Activated CD4-positive, alpha-beta T cell treated with anti-CD3 and anti-CD28 coated beads for 4 hours (primary cell): Measurements from ENCODE around the gene CT45A9.
"Not testable (repeated sequence)": the region's sequence is repeated elsewhere in the genome, so short reads cannot be mapped to it uniquely, and the experiment has no call there.

ENCODE experiments used
- DNase-seq, 2 donors: peaks; one replicate each; pipeline ENCODE4 v3.0.0-alpha.2; 2020

The CT45A9 gene, protein sequence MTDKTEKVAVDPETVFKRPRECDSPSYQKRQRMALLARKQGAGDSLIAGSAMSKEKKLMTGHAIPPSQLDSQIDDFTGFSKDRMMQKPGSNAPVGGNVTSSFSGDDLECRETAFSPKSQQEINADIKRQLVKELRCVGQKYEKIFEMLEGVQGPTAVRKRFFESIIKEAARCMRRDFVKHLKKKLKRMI

DNA sequence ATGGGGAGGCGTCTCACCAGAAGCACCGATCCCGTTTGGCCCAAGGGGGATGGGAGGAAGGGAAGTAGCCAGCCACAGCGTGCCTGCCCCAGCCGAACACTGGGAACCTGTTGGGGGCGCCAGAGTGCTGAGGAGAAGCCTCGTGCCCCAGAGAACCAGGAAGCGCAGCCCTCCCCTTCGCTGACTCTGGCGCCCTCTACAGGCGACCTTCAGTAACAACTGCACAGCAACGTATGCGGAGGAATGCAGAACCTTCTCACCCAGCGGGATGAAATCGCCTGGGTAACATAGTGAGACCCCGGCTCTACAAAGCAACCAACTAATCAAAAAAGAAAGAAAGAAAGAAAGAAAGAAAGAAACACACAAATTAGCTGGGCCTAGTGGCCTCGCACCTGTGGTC is at the start of gene CT45A9:
Gene CT45A9, minus strand, starts transcription at position 101 of the 400 bp plus-strand sequence. CDS start 3,751 bp downstream, outside the sequence.
- not testable (repeated sequence) for DNase-seq

DNA sequence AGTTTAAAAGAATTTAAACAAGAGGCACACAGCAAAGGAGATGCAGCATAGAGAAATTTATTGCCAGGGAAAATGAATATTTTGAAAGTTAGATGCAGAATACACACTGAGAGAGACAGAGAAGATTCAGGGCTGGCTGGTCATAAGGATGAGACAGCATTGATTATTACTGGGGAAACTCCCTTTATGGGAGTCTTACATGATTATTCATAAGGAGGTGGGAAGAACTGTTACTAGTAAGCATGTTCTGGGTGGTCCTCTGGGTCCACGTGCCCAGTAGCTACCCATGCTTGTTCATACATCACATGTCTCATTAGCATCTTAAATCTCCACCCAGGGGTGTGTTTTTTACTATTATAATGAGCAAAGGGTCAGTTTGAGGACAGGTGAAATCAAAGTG is 48.9 kb upstream of the CT45A9 start:
- not testable (repeated sequence) for DNase-seq

DNA sequence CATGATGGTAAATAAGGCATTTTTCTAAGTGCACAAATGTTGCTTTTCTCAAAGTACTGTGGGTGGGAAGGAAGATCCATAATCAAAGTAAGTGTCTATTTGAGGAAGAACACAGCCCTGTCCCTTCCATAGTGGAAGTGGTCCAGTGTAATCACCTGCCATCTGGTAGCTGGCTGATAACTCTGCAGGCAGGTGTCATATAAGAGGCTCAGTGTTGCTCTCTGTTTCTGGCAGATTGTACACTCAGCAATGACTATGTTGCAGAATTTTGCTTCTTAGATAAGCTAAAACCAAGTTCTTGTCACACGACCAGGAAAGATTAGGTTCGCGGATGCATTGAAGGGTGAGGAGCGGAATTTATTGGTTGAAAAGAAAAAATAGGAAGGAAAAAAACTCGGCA is 42.8 kb upstream of the CT45A9 start:
- no peak for DNase-seq

DNA sequence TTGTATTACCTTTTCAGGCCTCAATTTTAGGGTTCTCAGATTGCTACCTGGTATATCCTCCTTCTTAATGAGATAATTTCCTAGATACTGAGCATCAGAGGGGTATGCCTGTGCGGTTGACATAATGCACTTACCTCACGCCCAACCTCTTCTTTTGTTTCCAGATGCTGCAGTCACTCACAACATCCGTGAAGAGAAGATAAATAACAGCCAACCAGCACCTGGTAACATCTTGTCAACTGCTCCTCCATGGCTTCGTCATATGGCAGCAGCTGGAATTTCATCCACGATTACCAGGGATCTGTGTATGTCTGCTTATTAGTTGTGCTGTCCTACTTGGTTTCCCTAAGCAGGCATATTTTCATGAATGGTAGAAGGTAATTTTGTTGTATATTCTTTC is 38.6 kb upstream of the CT45A9 start:
- DNase-seq: no peak

DNA sequence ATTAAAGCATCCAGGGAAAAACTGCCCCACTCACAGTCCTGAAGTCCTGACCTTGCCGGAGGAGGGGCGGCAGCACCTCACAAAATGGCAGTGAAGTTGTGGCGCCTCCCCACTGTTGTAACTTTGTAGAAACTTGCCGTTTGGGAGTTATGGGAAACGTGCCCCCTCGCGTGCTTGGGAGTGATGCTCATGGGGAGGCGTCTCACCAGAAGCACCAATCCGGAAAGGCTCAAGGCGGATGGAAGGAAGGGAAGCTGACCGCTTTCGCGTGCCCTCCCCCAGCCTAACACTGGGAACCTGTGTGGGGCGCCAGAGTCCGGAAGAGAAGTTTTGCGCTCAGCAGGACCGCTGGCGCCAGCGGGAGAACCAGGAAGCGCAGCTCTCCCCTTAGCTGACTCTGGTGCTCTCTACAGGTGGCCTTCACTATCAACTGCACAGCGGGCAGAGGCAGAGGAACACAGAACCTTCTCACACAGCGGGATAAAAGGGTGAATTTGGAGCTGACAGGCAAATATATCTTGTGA is 21.7 kb upstream of the CT45A9 start, which contains the start of the genes CT45A10 and SAGE1:
Gene CT45A10, minus strand, starts transcription at position 151 of the 524 bp plus-strand sequence. CDS start 8,100 bp downstream, outside the sequence.
Gene SAGE1, plus strand, starts transcription at position 423 of the 524 bp plus-strand sequence. CDS start 2,527 bp downstream, outside the sequence.
- no peak for DNase-seq

DNA sequence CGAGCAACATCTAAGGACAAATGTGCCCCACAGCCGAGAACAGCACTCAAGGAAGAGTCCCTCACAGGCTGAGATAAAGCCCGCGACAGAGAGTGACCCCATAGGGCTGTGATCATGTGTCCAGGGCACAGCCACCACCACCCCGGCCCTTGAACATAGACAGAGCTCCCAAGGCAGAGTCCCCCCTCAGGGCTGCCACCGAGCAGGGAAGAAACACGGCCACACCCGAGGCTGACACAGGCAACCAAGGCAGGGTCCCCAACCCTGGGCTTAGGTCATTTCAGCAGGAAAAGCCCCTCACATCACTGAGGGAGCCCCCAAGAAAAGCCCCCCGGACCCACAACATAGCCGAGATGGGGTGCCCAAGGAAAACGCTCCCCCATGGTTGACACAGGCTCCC is 21.2 kb upstream of the CT45A9 start:
- DNase-seq: no peak

DNA sequence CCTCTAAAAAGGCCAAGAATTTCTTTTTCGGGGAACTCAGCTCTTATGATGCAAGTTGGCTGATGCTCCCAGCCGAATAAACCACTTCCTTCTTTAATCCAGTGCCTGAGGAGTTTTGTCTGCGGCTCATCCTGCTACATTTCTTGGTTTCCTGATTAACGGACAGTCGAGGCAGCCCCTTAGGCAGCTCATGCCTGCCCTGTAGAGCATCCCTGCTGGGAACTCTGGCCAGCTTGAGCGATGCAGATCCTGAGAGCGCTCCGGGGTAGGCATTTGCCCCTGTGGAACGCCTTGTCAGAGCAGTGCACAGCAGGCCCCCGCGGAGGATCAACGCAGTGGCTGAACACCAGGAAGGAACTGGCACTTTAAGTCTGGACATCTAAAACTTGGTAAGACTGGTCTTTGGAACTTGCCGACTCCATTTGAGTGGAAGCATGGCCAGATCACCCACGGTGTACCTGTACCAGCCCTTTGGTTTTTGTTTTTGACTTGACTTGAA is 18.5 kb upstream of the CT45A9 start:
- DNase-seq: no peak

DNA sequence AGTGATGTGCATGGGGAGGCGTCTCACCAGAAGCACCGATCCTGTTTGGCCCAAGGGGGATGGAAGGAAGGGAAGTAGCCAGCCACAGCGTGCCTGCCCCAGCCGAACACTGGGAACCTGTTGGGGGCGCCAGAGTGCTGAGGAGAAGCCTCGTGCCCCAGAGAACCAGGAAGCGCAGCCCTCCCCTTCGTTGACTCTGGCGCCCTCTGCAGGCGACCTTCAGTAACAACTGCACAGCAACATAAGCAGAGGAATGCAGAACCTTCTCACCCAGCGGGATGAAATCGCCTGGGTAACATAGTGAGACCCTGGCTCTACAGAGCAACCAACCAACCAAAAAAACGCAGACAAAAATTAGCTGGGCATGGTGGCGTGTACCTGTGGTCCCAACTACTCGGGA is 17.4 kb upstream of the CT45A9 start:
- DNase-seq: peak in 1 of 2 donors; percentile 5

DNA sequence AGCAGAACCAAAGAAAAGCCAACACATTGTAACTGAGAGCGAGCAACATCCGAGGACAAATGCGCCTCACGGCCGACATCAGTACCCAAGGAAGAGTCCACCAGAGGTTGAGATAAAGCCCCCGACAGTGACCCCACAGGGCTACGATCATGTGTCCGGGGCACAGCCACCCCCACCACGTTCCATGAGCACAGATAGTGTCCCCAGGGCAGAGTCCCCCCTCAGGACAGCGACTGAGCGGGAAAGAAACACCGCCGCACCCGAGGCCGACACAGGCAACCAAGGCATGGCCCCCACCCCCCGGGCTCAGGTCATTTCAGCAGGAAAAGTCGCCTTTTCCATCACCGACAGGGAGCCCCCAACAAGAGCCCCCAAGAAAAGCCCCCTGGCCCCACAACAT is 16.6 kb upstream of the CT45A9 start:
- not testable (repeated sequence) for DNase-seq

DNA sequence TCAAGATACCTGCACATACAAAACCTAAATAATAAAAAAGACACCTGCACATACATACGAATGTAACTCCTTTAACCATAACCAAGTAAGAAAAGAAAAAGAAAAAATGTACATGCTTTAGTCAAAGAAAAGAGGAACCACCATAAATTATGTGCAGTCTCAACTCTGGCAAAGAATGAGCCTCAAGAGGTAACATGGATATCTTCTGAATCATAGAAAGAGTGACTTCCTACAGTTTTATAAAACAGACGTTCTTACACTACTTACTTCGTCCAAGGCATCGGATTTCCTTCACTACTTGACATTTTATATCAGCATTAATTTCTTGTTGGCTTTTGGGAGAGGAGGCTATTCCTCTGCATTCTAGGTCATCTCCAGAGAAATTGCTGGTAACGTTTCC is 11.1 kb upstream of the CT45A9 start:
- not testable (repeated sequence) for DNase-seq

DNA sequence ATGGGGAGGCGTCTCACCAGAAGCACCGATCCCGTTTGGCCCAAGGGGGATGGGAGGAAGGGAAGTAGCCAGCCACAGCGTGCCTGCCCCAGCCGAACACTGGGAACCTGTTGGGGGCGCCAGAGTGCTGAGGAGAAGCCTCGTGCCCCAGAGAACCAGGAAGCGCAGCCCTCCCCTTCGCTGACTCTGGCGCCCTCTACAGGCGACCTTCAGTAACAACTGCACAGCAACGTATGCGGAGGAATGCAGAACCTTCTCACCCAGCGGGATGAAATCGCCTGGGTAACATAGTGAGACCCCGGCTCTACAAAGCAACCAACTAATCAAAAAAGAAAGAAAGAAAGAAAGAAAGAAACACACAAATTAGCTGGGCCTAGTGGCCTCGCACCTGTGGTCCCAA is 17.2 kb downstream of the CT45A9 start, which contains the start of gene CT45A8:
Gene CT45A8, minus strand, starts transcription at position 101 of the 400 bp plus-strand sequence. CDS start 3,755 bp downstream, outside the sequence.
- DNase-seq: not testable (repeated sequence)

DNA sequence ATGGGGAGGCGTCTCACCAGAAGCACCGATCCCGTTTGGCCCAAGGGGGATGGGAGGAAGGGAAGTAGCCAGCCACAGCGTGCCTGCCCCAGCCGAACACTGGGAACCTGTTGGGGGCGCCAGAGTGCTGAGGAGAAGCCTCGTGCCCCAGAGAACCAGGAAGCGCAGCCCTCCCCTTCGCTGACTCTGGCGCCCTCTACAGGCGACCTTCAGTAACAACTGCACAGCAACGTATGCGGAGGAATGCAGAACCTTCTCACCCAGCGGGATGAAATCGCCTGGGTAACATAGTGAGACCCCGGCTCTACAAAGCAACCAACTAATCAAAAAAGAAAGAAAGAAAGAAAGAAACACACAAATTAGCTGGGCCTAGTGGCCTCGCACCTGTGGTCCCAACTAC is 34.4 kb downstream of the CT45A9 start, which contains the start of gene CT45A7:
Gene CT45A7, minus strand, starts transcription at position 101 of the 400 bp plus-strand sequence. CDS start 3,747 bp downstream, outside the sequence.
- DNase-seq: not testable (repeated sequence)

DNA sequence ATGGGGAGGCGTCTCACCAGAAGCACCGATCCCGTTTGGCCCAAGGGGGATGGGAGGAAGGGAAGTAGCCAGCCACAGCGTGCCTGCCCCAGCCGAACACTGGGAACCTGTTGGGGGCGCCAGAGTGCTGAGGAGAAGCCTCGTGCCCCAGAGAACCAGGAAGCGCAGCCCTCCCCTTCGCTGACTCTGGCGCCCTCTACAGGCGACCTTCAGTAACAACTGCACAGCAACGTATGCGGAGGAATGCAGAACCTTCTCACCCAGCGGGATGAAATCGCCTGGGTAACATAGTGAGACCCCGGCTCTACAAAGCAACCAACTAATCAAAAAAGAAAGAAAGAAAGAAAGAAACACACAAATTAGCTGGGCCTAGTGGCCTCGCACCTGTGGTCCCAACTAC is 51.7 kb downstream of the CT45A9 start, which contains the start of gene CT45A2:
Gene CT45A2, minus strand, starts transcription at position 101 of the 400 bp plus-strand sequence. CDS start 3,747 bp downstream, outside the sequence.
- not testable (repeated sequence) for DNase-seq
